AG10803 (cell line): ENCODE data around the gene PTPN6.

Experiments
- DNase-seq: peaks from one replicate; pipeline ENCODE4 v3.0.0; 2010; ENCODE audit warnings: low read depth
- H3K4me3 ChIP-seq: 2 replicates; pipeline ENCODE4 v1.5.1; 2011; ENCODE audit warnings: mild to moderate bottlenecking, low read length, control low read depth
- CTCF ChIP-seq: conservative IDR thresholded peaks from 2 replicates; pipeline ENCODE4 v1.5.1; 2011; ENCODE audit warnings: mild to moderate bottlenecking, low read length, control low read depth, inconsistent platforms

PTPN6 gene

GRCh38 chr12:6970096-6970527, 19.0 kb downstream of the PTPN6 start:
- DNase-seq, result no peak
- H3K4me3 ChIP-seq, result peak overlapping the region; percentile 74
- no peak for TF ChIP-seq CTCF

- no peak for TF ChIP-seq CTCF
- H3K4me3 ChIP-seq, result no peak overlapping the region
- no peak for DNase-seq
Measured at GRCh38 chr12:6974180-6974579, 23.0 kb downstream of the PTPN6 start.

GRCh38 chr12:6975297-6976032, 24.3 kb downstream of the PTPN6 start:
- DNase-seq, result no peak
- no peak for TF ChIP-seq CTCF
- no peak overlapping the region for H3K4me3 ChIP-seq

GRCh38 chr12:6977653-6978052, 26.5 kb downstream of the PTPN6 start:
- H3K4me3 ChIP-seq, result no peak overlapping the region
- DNase-seq, result no peak
- TF ChIP-seq CTCF, result no peak

- no peak for DNase-seq
- H3K4me3 ChIP-seq, result no peak overlapping the region
- no peak for TF ChIP-seq CTCF
Measured at GRCh38 chr12:6978188-6978587, 27.0 kb downstream of the PTPN6 start.

- no peak for TF ChIP-seq CTCF
- no peak overlapping the region for H3K4me3 ChIP-seq
- DNase-seq, result no peak
Measured at GRCh38 chr12:6978611-6979011, 27.5 kb downstream of the PTPN6 start.

- DNase-seq, result no peak
- H3K4me3 ChIP-seq, result no peak overlapping the region
- no peak for TF ChIP-seq CTCF
Measured at GRCh38 chr12:6979021-6979420, 27.9 kb downstream of the PTPN6 start.
